GM12875 (cell line): ENCODE results near the gene RXRA.

ENCODE experiments used
- H3K4me3 ChIP-seq: one replicate; pipeline ENCODE4 v1.5.1; 2011; ENCODE audit warnings: low read depth, low read length, control low read depth
- TF ChIP-seq, protein P1 (sequence below): IDR thresholded peaks from 2 replicates; pipeline ENCODE4 v1.5.1; 2011; ENCODE audit warnings: low read depth, mild to moderate bottlenecking, control low read depth, inconsistent platforms, low read length, moderate library complexity, borderline replicate concordance; ENCODE audit not compliant: insufficient read depth

The RXRA gene

DNA sequence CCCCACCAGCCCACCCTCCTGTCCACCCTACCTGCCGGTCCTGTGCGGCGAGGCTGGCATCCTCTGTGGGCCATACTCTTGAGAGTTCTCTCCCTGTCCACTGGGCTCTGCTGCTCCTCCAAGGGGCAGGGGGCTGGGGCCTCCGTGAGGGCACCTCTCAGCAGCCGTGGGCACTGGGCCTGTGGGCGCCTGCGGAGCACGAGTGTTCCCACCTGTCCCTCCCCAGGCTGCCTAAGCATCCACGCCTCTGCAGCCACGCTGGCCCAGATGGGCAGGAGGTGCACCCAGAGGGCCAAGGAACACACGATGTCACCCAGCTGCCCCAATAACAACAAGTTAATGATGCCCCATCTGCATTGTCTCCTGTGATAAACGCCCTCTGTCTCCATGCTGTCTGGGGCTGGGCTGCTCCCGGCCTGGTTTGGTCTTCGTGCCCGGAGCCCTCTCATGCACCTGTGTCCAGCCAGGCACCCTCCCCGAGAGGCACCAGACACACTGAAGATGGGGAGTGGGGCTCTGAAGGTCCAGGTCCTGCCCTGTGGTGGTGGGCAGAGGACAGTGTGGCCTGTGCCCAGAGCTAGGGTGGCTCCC lies 114.5 kb downstream of the RXRA start:
- TF ChIP-seq, protein P1, sequence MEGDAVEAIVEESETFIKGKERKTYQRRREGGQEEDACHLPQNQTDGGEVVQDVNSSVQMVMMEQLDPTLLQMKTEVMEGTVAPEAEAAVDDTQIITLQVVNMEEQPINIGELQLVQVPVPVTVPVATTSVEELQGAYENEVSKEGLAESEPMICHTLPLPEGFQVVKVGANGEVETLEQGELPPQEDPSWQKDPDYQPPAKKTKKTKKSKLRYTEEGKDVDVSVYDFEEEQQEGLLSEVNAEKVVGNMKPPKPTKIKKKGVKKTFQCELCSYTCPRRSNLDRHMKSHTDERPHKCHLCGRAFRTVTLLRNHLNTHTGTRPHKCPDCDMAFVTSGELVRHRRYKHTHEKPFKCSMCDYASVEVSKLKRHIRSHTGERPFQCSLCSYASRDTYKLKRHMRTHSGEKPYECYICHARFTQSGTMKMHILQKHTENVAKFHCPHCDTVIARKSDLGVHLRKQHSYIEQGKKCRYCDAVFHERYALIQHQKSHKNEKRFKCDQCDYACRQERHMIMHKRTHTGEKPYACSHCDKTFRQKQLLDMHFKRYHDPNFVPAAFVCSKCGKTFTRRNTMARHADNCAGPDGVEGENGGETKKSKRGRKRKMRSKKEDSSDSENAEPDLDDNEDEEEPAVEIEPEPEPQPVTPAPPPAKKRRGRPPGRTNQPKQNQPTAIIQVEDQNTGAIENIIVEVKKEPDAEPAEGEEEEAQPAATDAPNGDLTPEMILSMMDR, result no peak
- H3K4me3 ChIP-seq, result no peak overlapping the region

DNA sequence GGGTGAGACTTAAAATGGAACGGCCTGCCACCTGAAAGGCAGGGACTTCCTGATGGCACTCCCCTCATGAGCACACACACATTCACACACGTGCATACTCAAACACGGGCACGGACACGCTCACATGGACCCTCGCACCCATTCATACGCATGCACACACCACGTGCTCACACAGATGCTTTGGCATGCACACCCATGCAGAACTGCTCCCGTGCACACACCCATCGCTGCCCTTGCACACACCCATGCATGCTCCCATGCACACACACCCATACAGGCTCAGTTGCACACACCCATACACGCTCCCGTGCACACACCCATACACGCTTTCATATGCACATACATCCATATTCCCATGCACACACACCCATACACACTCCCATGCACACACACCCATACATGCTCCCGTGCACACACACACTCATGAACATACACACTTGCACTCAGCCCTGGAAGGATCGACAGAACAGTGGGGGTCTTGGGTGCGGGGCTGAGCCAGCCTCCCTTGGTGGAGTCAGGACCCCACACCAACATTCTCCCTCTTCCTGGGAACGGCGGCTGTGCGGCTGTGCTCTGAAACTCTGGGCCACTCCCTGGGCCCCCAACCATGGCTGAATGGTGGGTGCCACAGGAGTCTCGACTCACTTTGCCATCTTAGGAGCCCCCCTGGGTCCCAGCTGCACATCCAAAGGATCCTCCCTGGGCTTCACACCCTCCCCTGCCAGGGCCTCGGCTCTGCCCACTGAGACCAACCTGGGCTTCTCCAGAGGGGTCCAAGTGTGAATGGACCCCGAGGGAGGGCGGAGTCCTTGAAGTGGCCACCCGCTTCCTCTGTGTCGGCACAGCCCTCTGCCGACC lies 115.2 kb downstream of the RXRA start:
- H3K4me3 ChIP-seq, result no peak overlapping the region
- TF ChIP-seq, protein P1, result no peak

DNA sequence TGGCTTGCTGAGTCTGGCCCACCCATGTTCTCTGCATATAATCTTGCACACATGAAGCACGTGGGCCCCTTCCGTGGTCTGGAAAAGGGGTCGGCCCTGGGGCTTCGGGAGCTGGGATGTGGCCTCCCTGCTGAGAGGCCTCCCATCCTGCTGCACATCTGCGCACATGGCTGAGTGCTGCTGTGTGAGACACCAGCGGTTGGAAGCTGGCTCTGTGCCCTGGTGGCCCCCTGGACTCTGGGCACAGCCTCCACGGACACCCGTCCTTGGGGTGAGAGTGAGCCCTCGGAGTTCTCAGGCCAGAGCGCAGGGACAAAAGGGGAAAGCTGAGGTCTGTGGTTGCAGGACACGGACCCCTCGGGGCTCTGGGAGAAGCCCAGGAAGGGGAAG lies 115.8 kb downstream of the RXRA start:
- no peak overlapping the region for H3K4me3 ChIP-seq
- TF ChIP-seq, protein P1, result no peak

DNA sequence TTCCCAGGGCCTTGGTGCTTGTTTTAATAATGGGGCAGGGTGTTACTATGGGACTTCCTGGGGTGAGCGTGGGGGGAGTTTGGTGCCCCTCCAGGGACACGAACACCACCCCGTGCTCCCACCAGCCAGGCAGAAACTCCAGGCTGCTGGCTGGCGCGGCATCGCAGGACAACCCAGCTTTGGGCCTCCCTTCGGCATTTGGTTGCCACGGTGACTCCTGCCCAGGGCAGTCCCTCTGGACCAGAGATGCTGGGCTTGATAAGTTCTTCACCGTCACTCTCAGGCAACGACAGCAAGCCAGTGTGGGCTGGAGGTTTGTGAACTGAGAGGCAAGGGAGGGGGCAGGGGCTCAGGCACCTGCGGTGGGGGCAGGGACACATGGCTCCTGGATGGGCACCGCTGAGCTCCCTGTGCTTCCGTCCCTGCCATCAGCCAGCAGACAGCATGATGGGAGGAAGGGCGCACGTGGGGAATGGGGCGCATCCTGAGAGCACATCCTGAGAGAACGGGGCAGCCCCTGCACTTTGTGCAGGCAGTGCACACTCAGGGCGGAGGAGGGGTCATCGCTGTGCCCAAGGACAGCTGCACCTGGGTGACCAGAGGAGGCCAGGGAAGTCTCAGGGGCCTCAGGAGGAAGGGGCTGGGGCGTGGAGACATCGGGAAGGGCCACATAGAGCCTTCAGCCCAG lies 116.4 kb downstream of the RXRA start:
- TF ChIP-seq, protein P1, result no peak

DNA sequence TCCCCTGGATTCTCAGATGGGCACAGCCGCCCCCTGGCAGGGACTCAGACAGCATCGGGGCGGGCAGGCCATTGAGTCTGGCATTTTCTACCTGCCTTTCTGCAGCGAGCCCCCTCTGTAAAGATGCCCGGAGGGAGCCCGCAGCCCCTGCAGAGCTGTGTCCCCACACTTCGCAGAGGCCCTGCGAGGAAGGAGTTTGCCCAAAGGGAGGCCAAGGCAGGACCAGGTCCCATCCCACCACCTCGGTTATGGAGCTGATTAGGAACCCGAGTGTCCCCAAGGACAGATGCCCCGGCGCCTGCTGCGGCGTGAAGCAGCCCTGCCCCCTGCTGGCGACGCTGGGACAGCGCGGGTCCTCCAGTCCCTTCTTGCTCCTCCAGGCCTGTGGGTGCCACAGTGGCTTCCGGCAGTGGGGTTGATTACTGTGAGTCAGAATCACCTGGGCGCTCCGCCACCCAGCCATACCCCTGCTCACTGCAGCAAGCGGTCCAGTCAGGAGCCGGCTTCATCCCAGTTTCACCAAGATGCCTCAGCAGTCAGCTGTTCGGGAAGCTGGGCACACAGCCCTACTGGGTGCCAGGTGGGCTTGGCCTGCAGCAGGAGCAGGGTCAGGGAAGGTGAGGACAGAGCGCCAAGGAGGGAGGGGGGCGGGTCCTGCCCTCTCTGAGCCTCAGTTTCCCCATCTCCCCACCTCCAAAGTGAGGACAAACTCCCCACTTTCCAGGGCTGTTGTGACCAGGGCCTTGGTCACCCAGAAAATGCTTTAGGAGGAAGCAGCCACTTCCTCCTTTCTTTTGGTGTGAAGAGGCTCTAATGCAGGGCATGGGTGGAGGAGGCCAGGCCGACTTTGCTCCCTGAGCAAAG lies 117.2 kb downstream of the RXRA start:
- H3K4me3 ChIP-seq, result no peak overlapping the region
- TF ChIP-seq, protein P1, result peak; percentile 98

More for the DNA sequence above, 116.4 kb downstream of the RXRA start:
- no peak overlapping the region for H3K4me3 ChIP-seq

DNA sequence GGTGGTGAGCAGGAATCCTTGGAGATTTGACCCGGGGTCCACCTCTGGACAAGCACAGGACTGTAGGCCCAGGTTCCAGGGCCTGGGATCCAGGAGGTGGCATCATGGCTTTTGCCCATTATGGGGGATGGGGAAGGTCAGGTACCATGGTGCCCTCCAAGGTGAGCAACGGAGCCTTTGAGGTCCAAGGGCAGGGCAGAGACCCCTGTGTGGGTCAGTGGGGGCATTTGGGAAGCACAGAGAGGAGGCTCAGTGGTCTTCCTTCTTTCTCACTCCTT lies 117.7 kb downstream of the RXRA start:
- H3K4me3 ChIP-seq, result no peak overlapping the region
- TF ChIP-seq, protein P1, result no peak
